Erythroblast (primary cell): ENCODE measurements around the gene LRRC3.

Experiments used
- DNase-seq, 2 experiments: peaks; one replicate each; lab custom pipeline; 2025; lab: John Stamatoyannopoulos, UW
- GATA1 ChIP-seq: IDR thresholded peaks from 2 replicates; pipeline ENCODE4 v1.6.1; 2011; ENCODE audit warnings: low read depth, mild to moderate bottlenecking, control low read depth, low read length, moderate library complexity
- POLR2A ChIP-seq: IDR thresholded peaks from 2 replicates; pipeline ENCODE4 v1.6.1; 2011; ENCODE audit warnings: mild to moderate bottlenecking, low read length

The LRRC3 gene

DNA sequence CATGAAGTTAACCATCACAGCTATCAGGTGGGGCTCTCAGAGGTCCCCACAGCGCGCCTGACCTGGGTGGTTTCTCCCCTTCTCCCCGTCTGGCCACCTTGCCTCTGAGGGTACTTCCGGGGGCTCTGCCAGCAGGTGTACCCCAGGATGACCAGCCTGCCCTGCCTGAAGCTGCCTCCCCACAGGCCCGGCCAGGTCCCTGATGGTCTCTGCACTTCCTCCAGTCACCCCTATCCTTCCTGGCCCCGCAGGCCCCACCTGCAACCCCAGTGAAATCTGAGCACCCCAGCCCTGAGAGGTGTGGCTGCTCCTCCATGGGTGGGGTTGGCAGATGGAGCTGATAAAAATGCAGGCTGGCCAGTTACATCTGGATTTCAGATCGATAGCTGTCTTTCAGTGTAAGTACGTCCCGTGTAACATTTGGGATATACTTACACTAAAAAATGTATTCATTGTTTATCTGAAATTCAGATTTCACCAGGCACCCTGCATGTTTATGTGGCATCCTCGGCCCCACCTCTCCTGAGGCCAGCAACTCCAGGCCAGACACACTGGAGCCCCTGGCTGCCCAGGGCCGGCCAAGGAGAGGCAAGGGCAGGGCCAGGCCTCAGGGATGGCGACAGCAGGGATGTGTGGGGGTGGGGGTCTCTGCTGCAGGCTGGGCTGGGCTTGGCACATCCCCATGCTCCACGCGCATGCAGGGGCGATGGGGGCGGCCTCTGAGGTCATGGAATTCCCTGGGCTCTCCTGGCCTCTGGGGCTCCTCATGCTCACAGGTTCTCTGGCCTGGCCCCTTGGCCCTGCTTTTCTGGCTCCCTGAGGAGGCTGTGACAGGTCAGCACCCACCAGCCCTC is 25.1 kb downstream of the LRRC3 start:
- TF ChIP-seq GATA1 = no peak
- TF ChIP-seq POLR2A = no peak
- DNase-seq = no peak

DNA sequence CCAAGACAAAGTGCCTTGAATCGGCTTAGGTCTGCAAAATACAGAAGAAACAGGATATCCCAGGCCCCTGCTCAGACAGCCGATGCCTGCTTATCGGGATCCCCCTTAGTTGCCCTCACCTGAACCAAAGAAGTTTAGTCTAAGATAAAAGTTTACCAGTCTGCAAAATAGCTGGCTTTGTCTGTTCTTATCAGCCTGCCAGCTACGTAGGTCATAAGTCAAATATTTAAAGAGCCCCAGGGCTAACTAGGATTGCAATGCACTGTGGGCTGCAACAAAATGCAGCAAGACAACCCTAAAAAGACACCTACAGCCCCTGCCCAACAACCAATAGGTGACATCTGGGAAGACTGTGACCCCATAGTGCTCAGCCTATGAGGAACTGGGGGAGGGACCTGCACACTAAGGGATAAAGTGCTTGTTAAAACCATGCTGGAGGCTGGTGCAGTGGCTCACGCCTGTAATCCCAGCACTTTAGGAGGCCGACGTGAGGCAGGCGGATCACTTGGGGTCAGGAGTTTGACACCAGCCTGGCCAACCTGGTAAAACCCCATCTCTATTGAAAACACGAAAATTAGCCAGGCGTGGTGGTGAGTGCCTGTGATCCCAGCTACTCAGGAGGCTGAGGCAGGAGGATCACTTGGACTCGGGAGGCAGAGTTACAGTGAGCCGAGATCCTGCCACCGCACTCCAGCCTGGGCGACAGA is 27.4 kb downstream of the LRRC3 start:
- DNase-seq = no peak
- no peak for TF ChIP-seq POLR2A
- no peak for TF ChIP-seq GATA1

DNA sequence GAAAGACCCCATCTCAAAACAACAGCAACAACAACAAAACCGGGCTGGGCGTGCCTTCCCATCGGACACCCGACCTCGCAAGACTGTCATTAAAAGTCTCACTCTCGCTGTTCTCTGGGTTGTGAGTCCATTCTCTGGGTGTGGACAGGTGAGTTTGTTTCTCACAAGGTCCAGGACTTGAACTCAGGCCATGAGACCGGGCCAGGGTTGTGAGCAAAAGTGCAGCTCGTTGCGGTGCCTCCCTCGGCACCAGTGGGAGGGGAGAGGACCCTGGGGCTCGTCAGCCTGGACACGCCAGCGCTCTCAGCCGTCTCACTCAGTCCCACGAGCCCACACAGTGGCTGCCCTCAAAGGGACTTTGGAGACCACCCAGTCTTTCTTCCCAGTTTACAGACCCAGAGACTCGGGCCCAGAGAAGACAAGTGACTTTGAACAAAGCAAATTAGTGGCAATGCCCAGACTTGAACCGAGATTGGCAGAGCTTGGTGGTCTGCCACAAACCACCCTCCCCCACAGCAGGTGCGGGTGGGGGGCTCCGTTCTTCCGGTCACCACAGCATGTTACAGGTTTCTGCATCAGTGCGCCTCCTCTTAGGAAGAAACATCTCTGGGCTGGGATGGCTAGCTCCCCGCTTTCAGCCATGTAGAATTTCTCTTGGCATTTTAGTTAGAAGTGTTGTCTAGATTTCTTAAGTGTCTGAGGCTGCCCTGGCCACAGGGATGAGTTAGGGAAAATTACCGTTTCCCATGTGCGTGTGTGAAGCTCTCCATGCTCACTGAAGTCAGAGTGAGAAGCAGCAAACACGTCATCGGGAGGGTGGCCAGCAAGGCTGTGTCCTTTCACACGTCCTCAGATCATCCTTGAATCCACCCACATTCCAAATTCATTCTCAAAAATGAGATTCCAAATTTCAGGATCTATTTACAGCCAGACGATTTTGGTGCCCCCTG is 28.3 kb downstream of the LRRC3 start:
- TF ChIP-seq GATA1 (no peak), POLR2A (no peak)
- DNase-seq = no peak

DNA sequence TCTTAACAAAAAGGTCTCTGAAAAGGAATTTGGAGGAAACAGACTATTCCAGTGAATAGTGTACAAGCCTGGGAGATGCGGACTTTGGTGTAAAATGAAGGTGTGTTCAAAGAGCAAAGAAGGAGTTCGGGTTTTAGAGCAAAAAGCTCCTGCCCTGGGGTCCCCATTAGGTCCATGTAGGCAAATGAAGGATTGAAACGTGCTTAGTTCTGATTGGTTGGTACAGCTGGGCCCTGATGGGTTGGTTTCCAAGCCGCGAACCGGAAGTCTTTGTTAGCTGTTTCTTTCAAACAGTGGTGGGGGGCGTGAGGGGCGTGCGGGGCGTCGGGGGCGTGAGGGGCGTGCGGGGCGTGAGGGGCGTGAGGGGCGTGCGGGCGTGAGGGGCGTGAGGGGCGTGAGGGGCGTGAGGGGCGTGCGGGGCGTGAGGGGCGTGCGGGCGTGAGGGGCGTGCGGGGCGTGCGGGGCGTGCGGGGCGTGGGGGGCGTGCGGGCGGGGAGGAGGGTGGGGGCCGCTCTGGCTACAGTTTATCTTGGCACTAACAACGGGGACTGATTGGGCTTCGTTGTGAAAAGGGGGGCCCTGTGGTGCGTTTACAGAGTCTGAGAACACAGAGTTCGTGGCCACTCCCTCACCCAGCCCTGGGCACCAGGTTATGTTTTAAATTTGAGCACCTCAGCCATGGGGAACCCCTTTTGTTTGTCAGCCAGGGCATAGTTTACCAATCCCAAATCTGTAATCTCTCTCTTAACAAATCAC is 29.4 kb downstream of the LRRC3 start:
- TF ChIP-seq POLR2A (no peak), GATA1 (no peak)
- no peak for DNase-seq

DNA sequence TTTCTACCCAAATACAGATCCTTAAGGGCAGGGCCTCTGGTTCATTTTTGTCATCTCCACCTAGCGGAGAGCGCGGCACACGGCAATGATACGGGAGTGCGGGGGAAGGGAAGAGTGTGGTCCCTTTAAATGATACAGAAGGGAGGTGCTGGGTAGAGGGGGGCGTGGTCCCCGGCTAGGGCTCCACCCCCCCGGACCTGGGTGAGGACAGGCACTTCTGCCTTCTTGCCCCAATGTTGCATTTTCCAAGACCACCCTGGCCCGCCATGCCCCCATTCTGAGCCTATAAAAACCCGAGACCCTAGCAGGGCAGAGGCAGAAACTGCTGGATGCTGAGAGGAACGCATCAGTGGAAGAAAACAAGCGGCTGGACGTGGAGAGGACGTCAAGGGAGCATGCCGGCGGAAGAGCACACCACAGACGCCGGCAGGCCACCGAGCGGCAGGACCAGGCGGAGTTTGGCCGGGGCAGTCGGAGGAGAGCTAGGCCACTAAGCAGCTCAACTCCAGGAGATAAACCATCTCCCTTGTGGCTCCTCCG is 30.0 kb downstream of the LRRC3 start:
- TF ChIP-seq POLR2A (no peak), GATA1 (no peak)
- peak; percentile 16 to 21 for DNase-seq

DNA sequence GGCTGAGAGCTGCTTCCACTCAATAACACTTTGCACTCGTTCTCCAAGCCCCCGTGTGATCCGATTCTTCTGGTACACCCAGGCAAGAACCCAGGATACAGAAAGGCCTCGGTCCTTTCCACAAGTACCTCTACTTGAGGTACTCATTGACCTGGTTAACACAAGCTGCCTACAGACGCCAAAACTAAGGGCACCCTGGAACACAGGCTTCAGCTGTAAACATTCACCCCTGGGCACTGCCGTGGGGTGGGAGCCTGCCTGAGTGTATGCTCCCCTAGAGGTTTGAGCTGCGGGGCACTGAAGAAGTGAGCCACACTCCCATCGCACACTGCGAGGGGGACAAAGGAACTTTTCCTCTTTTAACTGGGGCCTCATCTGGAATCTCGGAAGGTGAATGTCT is 30.5 kb downstream of the LRRC3 start:
- DNase-seq = no peak
- TF ChIP-seq GATA1 = no peak
- no peak for TF ChIP-seq POLR2A

DNA sequence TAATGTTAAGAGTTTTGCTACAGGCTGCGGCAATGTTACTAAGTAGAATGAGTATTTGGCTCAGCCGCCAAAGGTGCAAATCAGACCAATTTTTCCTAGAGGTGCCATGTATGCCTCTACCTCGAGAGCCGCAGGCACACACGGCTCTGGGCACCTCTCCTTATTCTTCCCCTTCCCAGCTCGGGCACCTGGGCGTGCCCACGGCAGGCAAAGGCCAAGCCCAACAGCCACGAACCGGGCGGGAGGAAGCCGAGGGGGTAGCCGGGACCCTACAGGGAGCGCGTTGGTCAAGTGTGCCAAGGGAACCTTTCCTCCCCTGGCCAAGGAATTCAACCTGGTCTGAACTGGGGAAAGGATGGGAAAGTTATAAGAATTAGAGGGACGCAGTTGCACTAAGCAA is 31.0 kb downstream of the LRRC3 start:
- no peak for TF ChIP-seq POLR2A
- no peak for TF ChIP-seq GATA1
- DNase-seq = no peak

DNA sequence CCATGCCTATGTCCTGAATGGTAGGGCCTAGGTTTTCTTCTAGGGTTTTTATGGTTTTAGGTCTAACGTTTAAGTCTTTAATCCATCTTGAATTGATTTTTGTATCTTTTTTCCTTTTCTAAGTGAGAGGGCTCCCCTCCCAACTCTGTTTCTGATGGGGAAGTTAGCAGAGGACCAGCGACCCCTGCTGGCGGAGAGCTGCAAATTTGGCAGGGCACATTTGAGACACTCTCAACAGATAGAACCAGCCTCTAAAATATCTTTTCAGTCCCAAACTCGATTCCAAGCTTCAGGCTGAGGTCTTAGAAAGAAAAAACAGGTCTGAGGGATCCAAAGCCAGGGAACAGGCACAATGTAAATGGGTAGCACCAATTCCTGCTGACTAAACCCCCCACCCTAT is 32.5 kb downstream of the LRRC3 start:
- DNase-seq = peak; percentile 41 to 64
- no peak for TF ChIP-seq GATA1
- TF ChIP-seq POLR2A = no peak

DNA sequence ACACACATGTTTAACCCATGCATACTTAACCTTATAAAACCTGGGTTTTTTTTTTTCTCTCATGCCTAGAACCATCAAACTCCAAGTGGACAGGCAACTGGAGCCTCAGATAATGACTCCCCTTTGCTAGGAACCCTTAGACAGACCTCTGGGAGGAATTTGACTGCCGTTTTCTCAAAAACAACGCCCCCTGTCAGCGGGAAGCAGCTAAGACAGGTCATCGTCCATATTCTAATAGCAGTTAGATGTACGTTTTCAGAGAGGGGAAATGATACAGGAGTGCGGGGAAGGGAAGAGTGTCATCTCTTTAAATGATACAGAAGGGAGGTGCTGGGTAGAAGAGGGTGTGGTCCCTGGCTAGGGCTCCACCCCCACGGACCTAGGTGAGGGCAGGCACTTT is 34.7 kb downstream of the LRRC3 start:
- DNase-seq = peak in 1 of 2 experiments; percentile 15
- TF ChIP-seq GATA1 = no peak
- no peak for TF ChIP-seq POLR2A

DNA sequence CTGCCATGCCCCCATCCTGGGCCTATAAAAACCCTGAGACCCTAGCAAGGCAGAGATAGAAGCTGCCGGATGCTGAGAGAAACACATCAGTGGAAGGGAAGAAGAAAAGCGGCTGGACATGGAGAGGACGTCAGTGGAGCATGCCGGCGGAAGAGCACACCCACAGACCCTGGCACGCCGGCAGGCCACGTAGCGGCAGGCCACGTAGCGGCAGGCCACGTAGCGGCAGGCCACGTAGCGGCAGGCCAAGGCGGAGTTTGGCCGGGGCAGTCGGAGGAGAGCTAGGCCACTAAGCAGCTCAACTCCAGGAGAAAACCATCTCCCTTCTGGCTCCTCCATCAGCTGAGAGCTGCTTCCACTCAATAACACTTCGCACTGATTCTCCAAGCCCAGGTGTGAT is 35.1 kb downstream of the LRRC3 start:
- DNase-seq = no peak
- no peak for TF ChIP-seq POLR2A
- TF ChIP-seq GATA1 = no peak

DNA sequence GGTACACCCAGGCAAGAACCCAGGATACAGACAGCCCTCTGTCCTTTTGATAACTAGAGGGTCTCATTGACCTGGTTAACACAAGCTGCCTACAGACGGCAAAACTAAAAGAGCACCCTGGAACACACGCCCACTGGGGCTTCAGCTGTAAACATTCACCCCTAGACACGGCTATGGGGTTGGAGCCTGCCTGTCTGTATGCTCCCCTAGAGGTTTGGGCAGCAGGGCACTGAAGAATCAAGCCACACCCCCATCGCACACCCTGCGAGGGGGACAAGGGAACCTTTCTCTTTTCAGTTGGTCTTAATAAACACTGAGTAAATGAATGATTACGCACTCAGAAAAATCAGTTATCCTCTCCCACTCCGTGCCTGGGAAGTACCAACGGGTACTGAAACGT is 35.5 kb downstream of the LRRC3 start:
- DNase-seq = no peak
- TF ChIP-seq POLR2A = no peak
- TF ChIP-seq GATA1 = no peak

DNA sequence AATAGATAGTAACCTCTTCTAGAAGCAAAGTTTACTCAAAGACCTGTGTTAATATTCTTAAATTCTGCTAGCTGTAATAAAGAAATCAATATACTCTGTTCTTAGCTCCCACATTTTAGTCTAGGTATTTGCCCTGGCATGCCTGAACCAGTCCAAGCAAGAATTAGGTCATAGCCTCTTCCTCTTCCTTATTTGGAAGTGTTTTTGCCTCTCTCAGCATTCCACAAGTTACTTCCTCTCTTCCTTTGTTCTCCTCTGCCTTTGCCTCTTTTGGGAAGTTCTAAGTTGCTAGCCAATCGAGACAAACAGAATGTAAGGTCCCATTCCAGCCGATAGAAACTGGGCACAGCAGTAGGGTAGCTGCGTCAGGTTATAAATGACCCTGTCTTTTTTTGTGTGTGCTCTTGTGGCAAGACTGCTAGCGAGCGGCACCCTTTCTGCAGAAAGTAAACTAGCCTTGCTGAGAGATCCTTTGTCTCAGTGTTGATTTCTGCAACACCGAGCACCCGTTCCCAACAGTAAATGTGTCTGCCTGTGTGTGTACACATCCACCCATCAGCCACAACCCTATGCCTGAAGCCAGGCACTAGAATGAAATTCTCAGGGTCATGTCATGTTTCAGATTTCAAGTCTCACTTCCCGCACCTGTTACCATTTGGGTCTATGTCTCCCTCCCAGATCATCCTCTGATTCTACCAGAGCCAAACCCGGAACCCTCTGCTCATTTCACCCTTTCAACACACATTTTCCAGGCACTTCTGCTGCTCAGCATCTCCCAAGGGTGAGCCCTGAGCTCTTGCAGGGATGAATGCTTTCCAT is 37.5 kb downstream of the LRRC3 start:
- DNase-seq = no peak
- no peak for TF ChIP-seq GATA1
